Measurements from ENCODE around the gene LRFN2. TPM values are rescaled to one million over a fixed set of nuclear protein-coding genes. Genes with fewer than 3 reads are reported as not detected.

The LRFN2 gene
- total RNA-seq, 2 experiments from 2014 or later: not detected

DNA sequence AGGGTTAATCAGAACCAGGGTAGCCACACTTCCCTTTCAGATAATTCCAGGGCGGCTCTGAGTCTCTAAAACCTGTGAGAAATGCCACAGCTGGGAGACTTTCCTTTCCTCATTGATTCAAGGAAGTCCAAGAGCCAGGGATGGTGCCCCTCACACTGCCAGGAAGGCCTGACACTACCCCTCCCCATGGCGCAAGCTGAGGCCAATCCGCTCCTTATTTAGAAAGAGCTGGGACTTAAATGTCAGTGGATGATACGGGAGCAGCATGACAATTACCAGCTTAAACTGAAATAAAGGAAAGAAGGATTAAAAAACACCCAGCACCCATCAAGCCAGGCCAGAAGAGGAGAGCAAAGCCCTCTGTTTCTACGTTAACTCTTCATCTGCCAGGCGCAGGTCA, 244.4 kb downstream of the LRFN2 start:
- Mint-ChIP-seq H3K36me3 (ENCODE audit: low read depth) (no peaks in the 10 kb centered on the region), H3K27me3 (peaks cover 5% of the 10 kb centered on the region), H3K4me3 (no peak overlapping the region), H3K4me1 (ENCODE audit: low read depth) (no peaks in the 10 kb centered on the region), H3K27ac (no peak overlapping the region), H3K9me3 (no peaks in the 10 kb centered on the region)
- Histone ChIP-seq H3K27ac (ENCODE audit: low read depth in 1 of 2, low read length in 2 of 2) (no peak overlapping the region), H3K4me3 (ENCODE audit: low read length) (no peak overlapping the region), H3K4me1 (ENCODE audit: insufficient read depth, low read length) (no peaks in the 10 kb centered on the region), H3K36me3 (ENCODE audit: insufficient read depth, low read length) (no peaks in the 10 kb centered on the region), H3K9me3 (ENCODE audit: control insufficient read depth in 1 of 2, insufficient read depth in 1 of 2, low read length in 2 of 2) (no peaks in the 10 kb centered on the region), H3K27me3 (ENCODE audit: control insufficient read depth in 1 of 2, insufficient read depth in 2 of 2, low read length in 2 of 2) (peaks cover 0 to 2% of the 10 kb centered on the region in 2 experiments)
- ATAC-seq (ENCODE audit: poor library complexity) (no peak), DNase-seq (no peak)
- ChIA-PET CTCF (no interaction called here), POLR2A (no interaction called here)
- intact Hi-C loops (cut with DNase I, micrococcal nuclease): no loop called here
- TF ChIP-seq, protein P1, sequence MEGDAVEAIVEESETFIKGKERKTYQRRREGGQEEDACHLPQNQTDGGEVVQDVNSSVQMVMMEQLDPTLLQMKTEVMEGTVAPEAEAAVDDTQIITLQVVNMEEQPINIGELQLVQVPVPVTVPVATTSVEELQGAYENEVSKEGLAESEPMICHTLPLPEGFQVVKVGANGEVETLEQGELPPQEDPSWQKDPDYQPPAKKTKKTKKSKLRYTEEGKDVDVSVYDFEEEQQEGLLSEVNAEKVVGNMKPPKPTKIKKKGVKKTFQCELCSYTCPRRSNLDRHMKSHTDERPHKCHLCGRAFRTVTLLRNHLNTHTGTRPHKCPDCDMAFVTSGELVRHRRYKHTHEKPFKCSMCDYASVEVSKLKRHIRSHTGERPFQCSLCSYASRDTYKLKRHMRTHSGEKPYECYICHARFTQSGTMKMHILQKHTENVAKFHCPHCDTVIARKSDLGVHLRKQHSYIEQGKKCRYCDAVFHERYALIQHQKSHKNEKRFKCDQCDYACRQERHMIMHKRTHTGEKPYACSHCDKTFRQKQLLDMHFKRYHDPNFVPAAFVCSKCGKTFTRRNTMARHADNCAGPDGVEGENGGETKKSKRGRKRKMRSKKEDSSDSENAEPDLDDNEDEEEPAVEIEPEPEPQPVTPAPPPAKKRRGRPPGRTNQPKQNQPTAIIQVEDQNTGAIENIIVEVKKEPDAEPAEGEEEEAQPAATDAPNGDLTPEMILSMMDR (IDR thresholded peaks at IDR 0.05): no peak

DNA sequence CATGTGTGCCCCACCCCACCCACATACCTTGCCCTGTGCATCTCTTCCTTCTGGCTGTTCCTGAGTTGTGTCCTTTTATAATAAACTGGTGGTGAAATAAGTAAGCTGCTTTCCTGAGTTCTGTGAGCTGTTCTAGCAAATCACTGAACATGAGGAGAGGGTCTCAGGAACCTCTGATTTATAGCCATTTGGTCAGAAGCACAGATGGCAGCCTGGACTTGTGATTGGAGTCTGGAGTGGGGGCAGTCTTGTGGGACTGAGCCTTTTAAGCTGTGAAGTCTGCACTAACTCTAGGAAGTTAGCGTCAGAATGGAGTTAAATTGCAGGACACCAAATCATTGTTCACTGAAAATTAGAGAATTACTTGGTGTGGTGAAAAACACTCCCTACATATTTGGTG, 245.4 kb downstream of the LRFN2 start:
- intact Hi-C loops (cut with DNase I, micrococcal nuclease): no loop called here
- peaks cover 5% of the 10 kb centered on the region for H3K27me3 Mint-ChIP-seq
- no peaks in the 10 kb centered on the region for H3K4me1 ChIP-seq (ENCODE audit: insufficient read depth, low read length)
- CTCF ChIA-PET: no interaction called here
- H3K36me3 Mint-ChIP-seq (ENCODE audit: low read depth): no peaks in the 10 kb centered on the region
- no peaks in the 10 kb centered on the region for H3K9me3 ChIP-seq (ENCODE audit: control insufficient read depth in 1 of 2, insufficient read depth in 1 of 2, low read length in 2 of 2)
- ATAC-seq (ENCODE audit: poor library complexity): no peak
- H3K9me3 Mint-ChIP-seq: no peaks in the 10 kb centered on the region
- H3K27me3 ChIP-seq (ENCODE audit: control insufficient read depth in 1 of 2, insufficient read depth in 2 of 2, low read length in 2 of 2): peaks cover 0 to 7% of the 10 kb centered on the region in 2 experiments
- H3K4me3 ChIP-seq (ENCODE audit: low read length): no peak overlapping the region
- POLR2A ChIA-PET: no interaction called here
- no peak overlapping the region for H3K27ac ChIP-seq (ENCODE audit: low read depth in 1 of 2, low read length in 2 of 2)
- H3K4me3 Mint-ChIP-seq: no peak overlapping the region
- DNase-seq: no peak
- no peak overlapping the region for H3K27ac Mint-ChIP-seq
- H3K4me1 Mint-ChIP-seq (ENCODE audit: low read depth): no peaks in the 10 kb centered on the region
- no peaks in the 10 kb centered on the region for H3K36me3 ChIP-seq (ENCODE audit: insufficient read depth, low read length)
- TF ChIP-seq, protein P1 (IDR thresholded peaks at IDR 0.05): no peak
